SU-DHL-6 (cell line): ENCODE data around the gene AGBL4.
"Not testable (repeated sequence)": the region's sequence is repeated elsewhere in the genome, so short reads cannot be mapped to it uniquely, and the experiment has no call there.

Experiments used
- H2AFZ ChIP-seq: fragments of 200-600 bp; sonication (generic); 2 replicates; pipeline ENCODE4 v1.6.1; 2014; ENCODE audit warnings: low read depth, mild to moderate bottlenecking, moderate library complexity, mixed read lengths, antibody characterized with exemption, low read length; ENCODE audit not compliant: severe bottlenecking
- H3F3A ChIP-seq: fragments of 200-600 bp; shearing (Covaris generic); 2 replicates; pipeline ENCODE4 v1.6.0; 2016; ENCODE audit warnings: antibody characterized with exemption, mild to moderate bottlenecking; ENCODE audit not compliant: insufficient read depth
- H3K27ac ChIP-seq: fragments of 200-600 bp; sonication (generic); 2 replicates; pipeline ENCODE4 v1.5.1; 2016; ENCODE audit warnings: low read depth, mild to moderate bottlenecking, low read length, moderate library complexity, mixed read lengths
- H3K27me3 ChIP-seq: fragments of 200-600 bp; sonication (generic), shearing (Covaris generic); 2 replicates; pipeline ENCODE4 v1.6.0; 2014; ENCODE audit warnings: mild to moderate bottlenecking, low read length
- H3K36me3 ChIP-seq: fragments of 200-600 bp; sonication (generic); 2 replicates; pipeline ENCODE4 v1.6.1; 2014; ENCODE audit warnings: mild to moderate bottlenecking, low read length, mixed read lengths
- H3K4me2 ChIP-seq: fragments of 300-600, 200-600 bp; shearing (Covaris generic), sonication (generic); 2 replicates; pipeline ENCODE4 v1.6.0; 2014; ENCODE audit warnings: low read length, low read depth, mild to moderate bottlenecking; ENCODE audit not compliant: poor library complexity, severe bottlenecking
- H3K4me3 ChIP-seq: fragments of 200-600 bp; sonication (generic); 2 replicates; pipeline ENCODE4 v1.5.1; 2014; ENCODE audit warnings: antibody characterized with exemption, low read length, mild to moderate bottlenecking, mixed read lengths; ENCODE audit not compliant: insufficient read depth, poor library complexity, severe bottlenecking
- H3K79me2 ChIP-seq: fragments of 200-600 bp; sonication (generic); 2 replicates; pipeline ENCODE4 v1.6.1; 2014; ENCODE audit warnings: mild to moderate bottlenecking, low read length, moderate library complexity; ENCODE audit not compliant: insufficient read depth
- H3K9ac ChIP-seq: fragments of 200-600 bp; sonication (generic); 2 replicates; pipeline ENCODE4 v1.7.0; 2014; ENCODE audit warnings: mild to moderate bottlenecking, low read length
- H3K9me2 ChIP-seq: fragments of 200-600 bp; sonication (generic); replicated peaks from 2 replicates; pipeline ENCODE4 v1.6.1; 2014; ENCODE audit warnings: low read length; ENCODE audit not compliant: insufficient read depth
- H3K9me3 ChIP-seq: fragments of 200-600 bp; sonication (generic); 2 replicates; pipeline ENCODE4 v1.6.1; 2014; ENCODE audit warnings: low read length, mixed read lengths; ENCODE audit not compliant: insufficient read depth
- H4K20me1 ChIP-seq: fragments of 200-600 bp; sonication (generic); 2 replicates; pipeline ENCODE4 v1.6.1; 2014; ENCODE audit warnings: low read depth, mild to moderate bottlenecking, antibody characterized with exemption, low read length, moderate library complexity, mixed read lengths
- CTCF ChIP-seq: fragments of 200-600 bp; sonication (generic); IDR thresholded peaks from one replicate; pipeline ENCODE4 v1.5.1; 2017; ENCODE audit warnings: antibody characterized with exemption, mild to moderate bottlenecking, low read length, moderate library complexity; ENCODE audit not compliant: insufficient read depth, poor library complexity, severe bottlenecking
- EZH2phosphoT487 ChIP-seq: fragments of 200-600 bp; sonication (generic), shearing (Covaris generic); conservative IDR thresholded peaks from 2 replicates; pipeline ENCODE4 v1.6.1; 2018; ENCODE audit warnings: mild to moderate bottlenecking, antibody characterized with exemption, low read length, moderate library complexity, mixed read lengths

The AGBL4 gene

GRCh38 chr1:49298304-49298703 lies 725.5 kb downstream of the AGBL4 start:
- H3K27ac ChIP-seq = no peak overlapping the region
- no peaks in the 10 kb centered on the region; the same call in 1 of the 2 replicates for H3K9me2 ChIP-seq
- no peak overlapping the region for H3K4me3 ChIP-seq
- H3K4me2 ChIP-seq = no peak overlapping the region
- no peak overlapping the region for H3K9ac ChIP-seq
- TF ChIP-seq CTCF (no peak), EZH2phosphoT487 (no peak)
- no peaks in the 10 kb centered on the region for H3K27me3 ChIP-seq
- H2AFZ ChIP-seq = no peak overlapping the region
- H4K20me1 ChIP-seq = no peaks in the 10 kb centered on the region
- no peaks in the 10 kb centered on the region for H3K9me3 ChIP-seq
- no peaks in the 10 kb centered on the region for H3F3A ChIP-seq
- no peaks in the 10 kb centered on the region for H3K36me3 ChIP-seq
- H3K79me2 ChIP-seq = no peaks in the 10 kb centered on the region

- H3K27me3 ChIP-seq = no peaks in the 10 kb centered on the region
- no peaks in the 10 kb centered on the region; the same call in 1 of the 2 replicates for H3K9me2 ChIP-seq
- 0 out of 2 replicates have a peak, but pooled peaks cover under 1% of the 10 kb centered on the region for H3K9me3 ChIP-seq
- H3K36me3 ChIP-seq = no peaks in the 10 kb centered on the region
- H3K4me2 ChIP-seq = no peak overlapping the region
- no peak overlapping the region for H3K9ac ChIP-seq
- H3K4me3 ChIP-seq = no peak overlapping the region
- H2AFZ ChIP-seq = no peak overlapping the region
- H3K27ac ChIP-seq = no peak overlapping the region
- TF ChIP-seq EZH2phosphoT487 (no peak), CTCF (no peak)
- H4K20me1 ChIP-seq = no peaks in the 10 kb centered on the region
- no peaks in the 10 kb centered on the region for H3F3A ChIP-seq
- H3K79me2 ChIP-seq = no peaks in the 10 kb centered on the region
Observed at GRCh38 chr1:49297783-49298182, 726.0 kb downstream of the AGBL4 start.

GRCh38 chr1:49294539-49294938 lies 729.2 kb downstream of the AGBL4 start:
- Histone ChIP-seq H2AFZ (no peak overlapping the region), H3K27ac (no peak overlapping the region), H3K36me3 (no peaks in the 10 kb centered on the region), H4K20me1 (no peaks in the 10 kb centered on the region), H3K9me2 (no peaks in the 10 kb centered on the region), H3K4me2 (no peak overlapping the region), H3K27me3 (no peaks in the 10 kb centered on the region), H3K79me2 (no peaks in the 10 kb centered on the region), H3K9ac (no peak overlapping the region), H3K9me3 (0 out of 2 replicates have a peak, but pooled peaks cover 6% of the 10 kb centered on the region), H3K4me3 (no peak overlapping the region), H3F3A (no peaks in the 10 kb centered on the region)
- no peak for TF ChIP-seq EZH2phosphoT487
- no peak for TF ChIP-seq CTCF

GRCh38 chr1:49293016-49293415 lies 730.7 kb downstream of the AGBL4 start:
- 0 out of 2 replicates have a peak, but pooled peaks cover 6% of the 10 kb centered on the region for H3K9me3 ChIP-seq
- no peaks in the 10 kb centered on the region for H4K20me1 ChIP-seq
- H3K27me3 ChIP-seq = no peaks in the 10 kb centered on the region
- no peak for TF ChIP-seq EZH2phosphoT487
- TF ChIP-seq CTCF = no peak
- H3K4me2 ChIP-seq = no peak overlapping the region
- H3K9ac ChIP-seq = no peak overlapping the region
- H3K36me3 ChIP-seq = no peaks in the 10 kb centered on the region
- H2AFZ ChIP-seq = no peak overlapping the region
- no peaks in the 10 kb centered on the region for H3K79me2 ChIP-seq
- no peak overlapping the region for H3K4me3 ChIP-seq
- no peaks in the 10 kb centered on the region for H3F3A ChIP-seq
- H3K9me2 ChIP-seq = no peaks in the 10 kb centered on the region
- no peak overlapping the region for H3K27ac ChIP-seq

GRCh38 chr1:49257211-49258049 lies 766.3 kb downstream of the AGBL4 start:
- H3K36me3 ChIP-seq, H3K27me3 ChIP-seq, H4K20me1 ChIP-seq, H3K27ac ChIP-seq, H3K79me2 ChIP-seq, H3K9ac ChIP-seq, H3K4me2 ChIP-seq, H3K9me2 ChIP-seq, H3K9me3 ChIP-seq, H2AFZ ChIP-seq, H3K4me3 ChIP-seq, H3F3A ChIP-seq: not testable (repeated sequence)
